SK-N-SH treated with all-trans-retinoic acid at 6 μM for 48 hours (cell line): ENCODE data around the gene SYPL1.

Experiments
- ARNTL ChIP-seq: fragments of 450-650 bp; formaldehyde crosslinking; IDR thresholded peaks from 2 replicates; pipeline ENCODE4 v1.5.0; 2020; ENCODE audit warnings: low read depth, mild to moderate bottlenecking, moderate library complexity, borderline replicate concordance
- CREB5 ChIP-seq: fragments of 250-450 bp; sonication (Bioruptor Pico); IDR thresholded peaks from 2 replicates; pipeline ENCODE4 v1.5.1; 2020; ENCODE audit warnings: low read depth, mild to moderate bottlenecking, moderate library complexity
- CSRNP3 ChIP-seq: fragments of 250-450 bp; sonication (Bioruptor Pico); IDR thresholded peaks from 2 replicates; pipeline ENCODE4 v1.5.1; 2021; ENCODE audit warnings: mild to moderate bottlenecking, moderate library complexity
- GLIS3 ChIP-seq: fragments of 250-450 bp; sonication (Bioruptor Pico); IDR thresholded peaks from 2 replicates; pipeline ENCODE4 v1.5.0; 2020; ENCODE audit warnings: mild to moderate bottlenecking, moderate library complexity
- PATZ1 ChIP-seq: fragments of 250-450 bp; sonication (Bioruptor Pico); IDR thresholded peaks from 2 replicates; pipeline ENCODE4 v1.8.0; 2020; ENCODE audit warnings: mild to moderate bottlenecking, moderate library complexity, borderline replicate concordance
- ZFP30 ChIP-seq: fragments of 450-650 bp; formaldehyde crosslinking; IDR thresholded peaks from 2 replicates; pipeline ENCODE4 v1.5.0; 2022; ENCODE audit warnings: mild to moderate bottlenecking, moderate library complexity
- ZNF565 ChIP-seq: fragments of 450-650 bp; formaldehyde crosslinking; conservative IDR thresholded peaks from 2 replicates; pipeline ENCODE4 v1.5.0; 2020; ENCODE audit warnings: low read depth, mild to moderate bottlenecking, moderate library complexity
- ZNF70 ChIP-seq: fragments of 450-650 bp; formaldehyde crosslinking; IDR thresholded peaks from 2 replicates; pipeline ENCODE4 v1.5.0; 2020; ENCODE audit warnings: mild to moderate bottlenecking, moderate library complexity
- ZNF8 ChIP-seq: fragments of 450-650 bp; formaldehyde crosslinking; IDR thresholded peaks from 2 replicates; pipeline ENCODE4 v1.5.0; 2020; ENCODE audit warnings: mild to moderate bottlenecking, moderate library complexity

GRCh38 chr7:106122713-106123112 is 10.6 kb upstream of the SYPL1 start:
- TF ChIP-seq ZNF565 (CRISPR knock-in tag) (no peak), ZNF8 (CRISPR knock-in tag) (no peak), ZNF70 (CRISPR knock-in tag) (no peak), PATZ1 (CRISPR knock-in tag) (no peak), ZFP30 (CRISPR knock-in tag) (no peak), CREB5 (CRISPR knock-in tag) (no peak), GLIS3 (CRISPR knock-in tag) (no peak), ARNTL (CRISPR knock-in tag) (no peak), CSRNP3 (no peak)
